IMR-90 (cell line): ENCODE data around the gene GLYAT. TPM values are rescaled to one million over a fixed set of nuclear protein-coding genes. Genes with fewer than 3 reads are reported as not detected.
"Not testable (repeated sequence)": the region's sequence is repeated elsewhere in the genome, so short reads cannot be mapped to it uniquely, and the experiment has no call there.

Experiments
- ATAC-seq: fragments of 200-7000 bp; cut with Tn5 transposase; 2 replicates; pipeline ENCODE4 v1.9.1; 2020; ENCODE audit warnings: low read depth, mild to moderate bottlenecking, moderate library complexity
- BruUV-seq: library from RNA; stranded (reverse); fragments of 400-500 nt; replicated peaks from 2 replicates; lab custom pipeline; 2021; lab: Mats Ljungman, UMichigan
- CTCF ChIA-PET: fragments of 300-600 bp; formaldehyde crosslinking; extraction: SDS; loops from one replicate; lab custom pipeline; 2021; ENCODE audit warnings: antibody characterized with exemption; lab: Yijun Ruan, JAX
- POLR2A ChIA-PET: fragments of 300-600 bp; sonication (Branson Sonifier 250); formaldehyde crosslinking; loops from one replicate; lab custom pipeline; 2022; ENCODE audit warnings: antibody characterized with exemption; ENCODE audit not compliant: unreplicated experiment; lab: Charles Lee
- DNase-seq: peaks from one replicate; pipeline ENCODE4 v3.0.0; 2013
- H2AFZ ChIP-seq: replicated peaks from 2 replicates; pipeline ENCODE3; 2013; ENCODE audit warnings: low read length, mild to moderate bottlenecking; ENCODE audit not compliant: poor library complexity
- H2AK5ac ChIP-seq: 2 replicates; pipeline ENCODE4 v1.6.1; 2013; ENCODE audit warnings: low read depth, low read length, inconsistent platforms
- H2AK9ac ChIP-seq: replicated peaks from 2 replicates; pipeline ENCODE3; 2013; ENCODE audit warnings: mild to moderate bottlenecking, low read depth, low read length, moderate library complexity; ENCODE audit not compliant: poor library complexity
- H2BK120ac ChIP-seq: 2 replicates; pipeline ENCODE4 v1.6.1; 2013; ENCODE audit warnings: low read depth, low read length, inconsistent platforms
- H2BK15ac ChIP-seq: 3 replicates; pipeline ENCODE4 v1.6.1; 2013; ENCODE audit warnings: low read depth, low read length, inconsistent platforms
- H2BK20ac ChIP-seq: 2 replicates; pipeline ENCODE4 v1.6.1; 2013; ENCODE audit warnings: low read depth, mild to moderate bottlenecking, inconsistent platforms, low read length, moderate library complexity
- H2BK5ac ChIP-seq: 2 replicates; pipeline ENCODE4 v1.6.1; 2013; ENCODE audit warnings: mild to moderate bottlenecking, low read depth, low read length, inconsistent platforms; ENCODE audit not compliant: poor library complexity, severe bottlenecking
- H3K14ac ChIP-seq: replicated peaks from 2 replicates; pipeline ENCODE4 v1.6.1; 2013; ENCODE audit warnings: low read depth, low read length, inconsistent platforms
- H3K18ac ChIP-seq: 2 replicates; pipeline ENCODE4 v1.6.1; 2013; ENCODE audit warnings: low read depth, low read length, control low read depth
- H3K23ac ChIP-seq: 2 replicates; pipeline ENCODE4 v1.6.1; 2013; ENCODE audit warnings: low read depth, low read length, inconsistent platforms
- H3K27ac ChIP-seq: 2 replicates; pipeline ENCODE4 v1.5.1; 2013; ENCODE audit warnings: mild to moderate bottlenecking, control low read depth, low read length; ENCODE audit not compliant: insufficient read depth
- H3K27me3 ChIP-seq: 2 replicates; pipeline ENCODE4 v1.6.1; 2013; ENCODE audit warnings: low read length; ENCODE audit not compliant: control insufficient read depth, insufficient read depth
- H3K36me3 ChIP-seq: 2 replicates; pipeline ENCODE4 v1.6.1; 2013; ENCODE audit warnings: low read length, mixed read lengths; ENCODE audit not compliant: control insufficient read depth, insufficient read depth
- H3K4ac ChIP-seq: 2 replicates; pipeline ENCODE4 v1.6.1; 2013; ENCODE audit warnings: low read depth, low read length, inconsistent platforms
- H3K4me1 ChIP-seq: 2 replicates; pipeline ENCODE4 v1.6.1; 2013; ENCODE audit warnings: low read length, mixed read lengths; ENCODE audit not compliant: control insufficient read depth, insufficient read depth
- H3K4me2 ChIP-seq: 2 replicates; pipeline ENCODE4 v1.6.1; 2013; ENCODE audit warnings: low read depth, mild to moderate bottlenecking, control low read depth, low read length, moderate library complexity
- H3K4me3 ChIP-seq: 2 replicates; pipeline ENCODE4 v1.5.1; 2013; ENCODE audit warnings: low read depth, mild to moderate bottlenecking, control low read depth, low read length, moderate library complexity; ENCODE audit not compliant: insufficient read depth
- H3K56ac ChIP-seq: 2 replicates; pipeline ENCODE4 v1.6.1; 2013; ENCODE audit warnings: low read length, inconsistent platforms; ENCODE audit not compliant: insufficient read depth; ENCODE audit errors: extremely low read depth
- H3K79me1 ChIP-seq, 2 experiments: 2 replicates each; pipeline ENCODE4 v1.6.1; 2013; ENCODE audit warnings: low read length in 2 of 2, inconsistent platforms in 1 of 2, low read depth in 1 of 2
- H3K9ac ChIP-seq: 2 replicates; pipeline ENCODE4 v1.6.1; 2013; ENCODE audit warnings: low read depth, low read length, control low read depth
- H3K9me1 ChIP-seq: 2 replicates; pipeline ENCODE4 v1.6.1; 2013; ENCODE audit warnings: low read length, inconsistent platforms; ENCODE audit not compliant: insufficient read depth
- H3K9me3 ChIP-seq: 2 replicates; pipeline ENCODE4 v1.6.1; 2013; ENCODE audit warnings: low read length; ENCODE audit not compliant: control insufficient read depth, insufficient read depth
- H4K20me1 ChIP-seq: 2 replicates; pipeline ENCODE4 v1.6.1; 2013; ENCODE audit warnings: low read length, inconsistent platforms; ENCODE audit not compliant: insufficient read depth
- H4K5ac ChIP-seq: 2 replicates; pipeline ENCODE4 v1.6.1; 2013; ENCODE audit warnings: mild to moderate bottlenecking, low read depth, low read length, control low read depth
- H4K8ac ChIP-seq, 2 experiments: 2 replicates each; pipeline ENCODE4 v1.6.1; 2013; ENCODE audit warnings: low read depth in 2 of 2, low read length in 2 of 2, control low read depth in 1 of 2, inconsistent platforms in 1 of 2
- H4K91ac ChIP-seq: 2 replicates; pipeline ENCODE4 v1.6.1; 2013; ENCODE audit warnings: low read depth, low read length, inconsistent platforms; ENCODE audit not compliant: insufficient read depth
- CEBPB ChIP-seq: IDR thresholded peaks from 2 replicates; pipeline ENCODE4 v1.6.1; 2012; ENCODE audit warnings: low read depth, low read length, improper control_type of control experiment
- CHD1 ChIP-seq: IDR thresholded peaks from 2 replicates; pipeline ENCODE4 v1.6.1; 2012; ENCODE audit warnings: low read depth, low read length, improper control_type of control experiment
- MAFK ChIP-seq: IDR thresholded peaks from 2 replicates; pipeline ENCODE4 v1.6.1; 2012; ENCODE audit warnings: low read depth, low read length, improper control_type of control experiment
- POLR2A ChIP-seq: IDR thresholded peaks from 2 replicates; pipeline ENCODE4 v1.6.1; 2012; ENCODE audit warnings: mild to moderate bottlenecking, low read depth, low read length
- RAD21 ChIP-seq: IDR thresholded peaks from 2 replicates; pipeline ENCODE4 v1.6.1; 2012; ENCODE audit warnings: low read length, improper control_type of control experiment
- SMC3 ChIP-seq: fragments of 150-350 bp; IDR thresholded peaks from 2 replicates; pipeline ENCODE4 v1.6.1; 2016; ENCODE audit warnings: low read depth, mild to moderate bottlenecking, antibody characterized with exemption, low read length, moderate library complexity
- WGBS, 2 experiments: methylation state at CpG; one replicate each; pipeline versions ENCODE4 v1.1.5 to v1.1.7; 2013; ENCODE audit warnings: missing lambda C conversion rate in 2 of 2; ENCODE audit not compliant: insufficient read length in 1 of 2; ENCODE audit errors: extremely low coverage in 2 of 2; 5-methylcytosine and 5-hydroxymethylcytosine counted together
- dilution Hi-C: fragments of 300-500 bp; cut with HindIII; formaldehyde crosslinking; loops from one replicate; pipeline ENCODE4 v1.14.3; 2018; ENCODE audit warnings: low sequenced_read_pairs; ENCODE audit not compliant: unreplicated experiment
- in situ Hi-C: fragments of 300-500 bp; cut with MboI; formaldehyde crosslinking; loops from 3 replicates; pipeline ENCODE4 v1.14.3; 2019; ENCODE audit warnings: low sequenced_read_pairs, inconsistent platforms, mixed read lengths
- intact Hi-C: fragments of 100-400 bp; cut with micrococcal nuclease; formaldehyde crosslinking; loops from 2 replicates; pipeline ENCODE4 v1.10.0; 2022
- polyA plus RNA-seq, 3 experiments: library from polyadenylated mRNA; depleted of rRNA; stranded (reverse); fragments of >200 nt; gene quantifications; 2 replicates each; pipeline ENCODE4 v1.2.3, GENCODE V29; 2012; ENCODE audit warnings: low replicate concordance in 1 of 3
- total RNA-seq: library from RNA; depleted of rRNA; stranded (reverse); fragments of >200 nt; gene quantifications from 2 replicates; pipeline ENCODE4 v1.2.3, GENCODE V29; 2012
- TF ChIP-seq, protein P1 (sequence below): fragments of 150-350 bp; IDR thresholded peaks from 2 replicates; pipeline ENCODE4 v1.6.1; 2017; ENCODE audit warnings: mild to moderate bottlenecking, antibody characterized with exemption, low read length, low read depth

GLYAT gene
- total and polyA plus RNA-seq, 2 of the 4 experiments (the other 2 are of a cell fraction): not detected

- POLR2A ChIA-PET: no interaction called here
- H3K4me1 ChIP-seq: no peaks in the 10 kb centered on the region
- no peak overlapping the region for H2AFZ ChIP-seq
- in situ Hi-C loops (no loop called here), dilution Hi-C loops (no loop called here), intact Hi-C loops (no loop called here)
- H3K23ac ChIP-seq: no peak overlapping the region
- no peaks in the 10 kb centered on the region for H3K9me1 ChIP-seq
- H3K4ac ChIP-seq: no peak overlapping the region
- WGBS, 2 experiments: no CpG with 5 or more reads among the region's 3 CpGs
- H4K91ac ChIP-seq: no peak overlapping the region
- no peak overlapping the region for H3K4me2 ChIP-seq
- no peak overlapping the region for H3K9ac ChIP-seq
- no peak overlapping the region for H4K8ac ChIP-seq
- H4K5ac ChIP-seq: no peak overlapping the region
- H3K79me1 ChIP-seq: no peaks in the 10 kb centered on the region
- no peak overlapping the region for H2BK20ac ChIP-seq
- H3K27ac ChIP-seq: no peak overlapping the region
- no peak overlapping the region for H3K18ac ChIP-seq
- H2BK15ac ChIP-seq: no peak overlapping the region
- ATAC-seq: no peak
- H2BK120ac ChIP-seq: no peak overlapping the region
- no TSS peak for BruUV-seq
- H2AK9ac ChIP-seq: no peak overlapping the region
- H3K27me3 ChIP-seq: no peaks in the 10 kb centered on the region
- H3K4me3 ChIP-seq: no peak overlapping the region
- no peaks in the 10 kb centered on the region for H3K36me3 ChIP-seq
- no peaks in the 10 kb centered on the region for H4K20me1 ChIP-seq
- H3K14ac ChIP-seq: no peak overlapping the region
- DNase-seq: no peak
- TF ChIP-seq, protein P1, sequence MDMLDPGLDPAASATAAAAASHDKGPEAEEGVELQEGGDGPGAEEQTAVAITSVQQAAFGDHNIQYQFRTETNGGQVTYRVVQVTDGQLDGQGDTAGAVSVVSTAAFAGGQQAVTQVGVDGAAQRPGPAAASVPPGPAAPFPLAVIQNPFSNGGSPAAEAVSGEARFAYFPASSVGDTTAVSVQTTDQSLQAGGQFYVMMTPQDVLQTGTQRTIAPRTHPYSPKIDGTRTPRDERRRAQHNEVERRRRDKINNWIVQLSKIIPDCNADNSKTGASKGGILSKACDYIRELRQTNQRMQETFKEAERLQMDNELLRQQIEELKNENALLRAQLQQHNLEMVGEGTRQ: no peak
- TF ChIP-seq RAD21 (no peak), CEBPB (no peak), POLR2A (no peak), SMC3 (no peak), CHD1 (no peak), MAFK (no peak)
- CTCF ChIA-PET: no interaction called here
- H2AK5ac ChIP-seq: no peak overlapping the region
- no peak overlapping the region for H2BK5ac ChIP-seq
- H3K56ac ChIP-seq: no peak overlapping the region
- H3K9me3 ChIP-seq: no peaks in the 10 kb centered on the region
Measured at GRCh38 chr11:58707767-58708166, 24.0 kb downstream of the GLYAT start.

DNA sequence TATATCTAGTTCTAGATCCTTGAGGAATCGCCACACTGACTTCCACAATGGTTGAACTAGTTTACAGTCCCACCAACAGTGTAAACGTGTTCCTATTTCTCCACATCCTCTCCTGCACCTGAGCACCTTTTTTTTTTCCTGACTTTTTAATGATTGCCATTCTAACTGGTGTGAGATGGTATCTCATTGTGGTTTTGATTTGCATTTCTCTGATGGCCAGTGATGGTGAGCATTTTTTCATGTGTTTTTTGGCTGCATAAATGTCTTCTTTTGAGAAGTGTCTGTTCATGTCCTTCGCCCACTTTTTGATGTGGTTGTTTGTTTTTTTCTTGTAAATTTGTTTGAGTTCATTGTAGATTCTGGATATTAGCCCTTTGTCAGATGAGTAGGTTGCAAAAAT, 34.9 kb downstream of the GLYAT start:
- H2BK5ac ChIP-seq, ATAC-seq, intact Hi-C loops, H3K18ac ChIP-seq, H4K8ac ChIP-seq, H2AFZ ChIP-seq, H3K23ac ChIP-seq, H3K9ac ChIP-seq, H2BK15ac ChIP-seq, H3K14ac ChIP-seq, H3K4me2 ChIP-seq, H4K20me1 ChIP-seq, H3K79me1 ChIP-seq, H2AK5ac ChIP-seq, H4K91ac ChIP-seq, H3K4me3 ChIP-seq, H2BK120ac ChIP-seq, H3K4me1 ChIP-seq, H3K56ac ChIP-seq, H3K4ac ChIP-seq, H4K5ac ChIP-seq, DNase-seq, H3K9me3 ChIP-seq, in situ Hi-C loops, dilution Hi-C loops, CTCF ChIA-PET, H3K36me3 ChIP-seq, POLR2A ChIA-PET, H2AK9ac ChIP-seq, BruUV-seq, H3K9me1 ChIP-seq, H3K27me3 ChIP-seq, H2BK20ac ChIP-seq, H3K27ac ChIP-seq: not testable (repeated sequence)
- no CpG with 5 or more reads among the region's 3 CpGs for WGBS, 2 experiments
